ENCODE results near the gene P2RY1. TPM values are rescaled to one million over a fixed set of nuclear protein-coding genes. Genes with fewer than 3 reads are reported as not detected.

Gene P2RY1, protein sequence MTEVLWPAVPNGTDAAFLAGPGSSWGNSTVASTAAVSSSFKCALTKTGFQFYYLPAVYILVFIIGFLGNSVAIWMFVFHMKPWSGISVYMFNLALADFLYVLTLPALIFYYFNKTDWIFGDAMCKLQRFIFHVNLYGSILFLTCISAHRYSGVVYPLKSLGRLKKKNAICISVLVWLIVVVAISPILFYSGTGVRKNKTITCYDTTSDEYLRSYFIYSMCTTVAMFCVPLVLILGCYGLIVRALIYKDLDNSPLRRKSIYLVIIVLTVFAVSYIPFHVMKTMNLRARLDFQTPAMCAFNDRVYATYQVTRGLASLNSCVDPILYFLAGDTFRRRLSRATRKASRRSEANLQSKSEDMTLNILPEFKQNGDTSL
- 10 to 100 TPM in 1 of 2 donors, 1 to 10 TPM in 1; 9.7 to 27.8 TPM for total RNA-seq

DNA sequence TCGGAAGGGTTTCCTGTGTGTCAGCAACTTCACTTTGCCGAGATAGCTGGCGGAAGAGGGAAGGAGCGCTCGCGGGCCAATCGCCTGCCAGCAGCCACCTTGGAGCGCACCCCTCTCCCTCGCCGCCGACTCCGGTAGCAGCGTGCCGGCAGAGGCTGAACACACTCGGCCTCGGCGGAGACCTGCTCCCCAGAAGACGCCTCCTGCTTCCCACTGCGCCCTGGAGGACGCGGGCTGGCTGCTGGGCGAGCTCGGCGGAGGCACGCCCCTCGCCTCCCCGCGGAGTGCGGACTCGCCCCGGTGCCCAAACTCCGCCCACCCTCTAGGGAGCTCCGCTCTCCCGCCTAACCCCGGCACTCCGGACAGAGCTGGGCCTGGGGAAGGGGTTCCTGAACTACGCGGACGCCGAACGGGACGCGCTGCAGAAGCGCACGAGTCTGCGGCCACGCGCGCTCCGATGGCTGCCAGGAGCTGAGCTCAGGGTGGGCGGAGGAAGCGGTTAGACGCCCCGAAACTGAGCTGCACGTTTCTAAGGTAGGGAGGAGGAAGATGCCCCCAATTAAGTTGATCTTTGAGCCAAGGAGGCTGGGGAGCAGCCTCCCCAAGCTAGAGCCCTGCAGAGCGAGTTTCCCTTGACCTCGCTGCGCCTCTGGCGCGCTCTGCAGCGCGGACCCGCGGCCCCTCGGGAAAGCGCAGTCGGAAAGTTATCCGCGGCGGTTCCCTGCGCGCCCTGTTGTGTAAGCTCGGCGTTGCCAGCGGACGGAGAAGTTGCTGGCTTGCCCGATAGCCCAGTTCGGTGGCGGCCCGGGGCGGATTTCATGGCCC lies at the start of gene P2RY1:
Gene P2RY1, plus strand, starts transcription at position 356 of the 825 bp plus-strand sequence. CDS start 652 bp downstream, outside the sequence.
- peaks cover 2% of the 10 kb centered on the region for H3K4me1 ChIP-seq
- H3K9ac ChIP-seq (ENCODE audit: low read depth in 2 of 2, low read length in 2 of 2) = peak within 1 kb of the TSS; percentile 78 to 92
- H3K27ac ChIP-seq = peak within 1 kb of the TSS; percentile 94
- TF ChIP-seq, protein P1, sequence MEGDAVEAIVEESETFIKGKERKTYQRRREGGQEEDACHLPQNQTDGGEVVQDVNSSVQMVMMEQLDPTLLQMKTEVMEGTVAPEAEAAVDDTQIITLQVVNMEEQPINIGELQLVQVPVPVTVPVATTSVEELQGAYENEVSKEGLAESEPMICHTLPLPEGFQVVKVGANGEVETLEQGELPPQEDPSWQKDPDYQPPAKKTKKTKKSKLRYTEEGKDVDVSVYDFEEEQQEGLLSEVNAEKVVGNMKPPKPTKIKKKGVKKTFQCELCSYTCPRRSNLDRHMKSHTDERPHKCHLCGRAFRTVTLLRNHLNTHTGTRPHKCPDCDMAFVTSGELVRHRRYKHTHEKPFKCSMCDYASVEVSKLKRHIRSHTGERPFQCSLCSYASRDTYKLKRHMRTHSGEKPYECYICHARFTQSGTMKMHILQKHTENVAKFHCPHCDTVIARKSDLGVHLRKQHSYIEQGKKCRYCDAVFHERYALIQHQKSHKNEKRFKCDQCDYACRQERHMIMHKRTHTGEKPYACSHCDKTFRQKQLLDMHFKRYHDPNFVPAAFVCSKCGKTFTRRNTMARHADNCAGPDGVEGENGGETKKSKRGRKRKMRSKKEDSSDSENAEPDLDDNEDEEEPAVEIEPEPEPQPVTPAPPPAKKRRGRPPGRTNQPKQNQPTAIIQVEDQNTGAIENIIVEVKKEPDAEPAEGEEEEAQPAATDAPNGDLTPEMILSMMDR (IDR thresholded peaks at IDR 0.05) = peak; percentile 18
- no peaks in the 10 kb centered on the region for H3K36me3 ChIP-seq
- H3K4me3 ChIP-seq = peak within 1 kb of the TSS; percentile 73
- H3K27me3 ChIP-seq = no peaks in the 10 kb centered on the region
- intact Hi-C loops (cut with DNase I) = no loop called here
- DNase-seq = peak; percentile 85
- H3K9me3 ChIP-seq = no peaks in the 10 kb centered on the region

DNA sequence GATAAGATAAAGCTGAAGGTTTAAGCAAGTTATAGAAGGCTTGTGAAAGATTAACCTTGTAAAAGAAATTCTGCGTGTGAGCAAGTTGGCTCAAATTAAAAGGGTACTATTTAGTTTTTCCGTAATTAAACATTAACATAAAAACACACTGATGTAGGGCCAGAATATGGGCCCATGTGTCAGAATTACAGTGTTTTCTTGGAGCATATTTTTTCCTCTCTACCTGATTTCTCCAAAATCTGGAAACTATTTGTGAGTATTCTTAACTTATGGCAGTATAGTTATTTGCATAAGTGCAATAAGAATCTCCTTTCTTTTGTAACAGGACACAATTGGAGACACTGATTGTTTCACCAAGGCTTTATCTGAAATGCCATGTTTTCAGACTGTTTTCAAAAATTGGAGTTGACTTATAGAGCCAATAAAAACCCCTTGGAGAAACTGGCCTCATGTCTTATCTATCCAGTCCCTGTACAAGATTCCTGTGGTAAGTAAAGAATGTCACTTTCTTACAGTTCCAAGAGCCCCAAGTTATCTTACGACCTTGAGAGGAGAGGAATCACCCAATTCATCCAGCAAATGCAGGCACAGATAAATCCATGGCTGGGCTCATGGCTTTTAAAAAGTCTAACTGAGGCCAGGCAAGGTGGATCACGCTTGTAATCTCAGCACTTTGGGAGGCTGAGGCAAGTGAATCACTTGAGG lies 47.8 kb upstream of the P2RY1 start:
- no peaks in the 10 kb centered on the region for H3K27me3 ChIP-seq
- H3K4me3 ChIP-seq = no peak overlapping the region
- no peaks in the 10 kb centered on the region for H3K9me3 ChIP-seq
- no peak overlapping the region for H3K27ac ChIP-seq
- no peaks in the 10 kb centered on the region for H3K36me3 ChIP-seq
- intact Hi-C loops (cut with DNase I) = no loop called here
- no peak overlapping the region for H3K9ac ChIP-seq (ENCODE audit: low read depth in 2 of 2, low read length in 2 of 2)
- TF ChIP-seq, protein P1 (IDR thresholded peaks at IDR 0.05) = no peak
- no peak for DNase-seq
- no peaks in the 10 kb centered on the region for H3K4me1 ChIP-seq

DNA sequence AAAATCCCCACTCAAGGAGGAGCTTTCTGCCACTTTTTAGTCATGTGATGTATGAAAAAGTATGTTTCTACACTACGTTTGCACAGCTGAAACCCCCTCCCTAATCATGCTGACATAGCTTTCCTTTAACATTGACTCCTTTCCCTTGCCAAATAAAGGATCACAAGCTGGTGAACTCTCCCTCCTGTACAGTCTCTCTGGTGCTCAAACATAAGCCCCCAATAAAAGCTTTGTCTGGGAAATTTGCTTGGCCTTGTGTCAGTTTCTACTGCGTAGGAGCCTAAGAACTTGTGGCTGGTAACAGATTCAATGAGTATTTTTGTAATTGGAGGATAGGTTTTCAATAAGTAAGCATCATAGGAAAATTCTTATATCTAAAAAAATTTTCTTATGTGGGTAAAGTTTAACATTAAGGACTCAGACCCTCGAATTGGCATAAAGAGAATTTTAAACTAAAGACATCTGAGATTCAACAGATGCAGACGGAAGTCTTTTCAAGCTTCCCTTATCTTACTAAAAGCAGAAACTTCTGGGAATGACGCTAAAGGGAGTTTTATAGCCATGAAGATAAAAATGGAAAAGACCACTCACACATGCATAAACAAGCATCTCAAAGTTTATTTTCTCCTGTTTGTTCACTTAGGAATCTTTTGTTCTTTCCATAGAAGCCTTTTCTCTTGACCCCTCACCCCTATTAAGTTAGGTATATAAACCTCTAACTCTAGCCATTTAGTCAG lies 44.1 kb upstream of the P2RY1 start:
- intact Hi-C loops (cut with DNase I) = no loop called here
- no peak for DNase-seq
- Histone ChIP-seq H3K36me3 (no peaks in the 10 kb centered on the region), H3K27ac (no peak overlapping the region), H3K9me3 (no peaks in the 10 kb centered on the region), H3K9ac (ENCODE audit: low read depth in 2 of 2, low read length in 2 of 2) (no peak overlapping the region), H3K4me1 (no peaks in the 10 kb centered on the region), H3K27me3 (no peaks in the 10 kb centered on the region), H3K4me3 (no peak overlapping the region)
- TF ChIP-seq, protein P1 (IDR thresholded peaks at IDR 0.05) = no peak

DNA sequence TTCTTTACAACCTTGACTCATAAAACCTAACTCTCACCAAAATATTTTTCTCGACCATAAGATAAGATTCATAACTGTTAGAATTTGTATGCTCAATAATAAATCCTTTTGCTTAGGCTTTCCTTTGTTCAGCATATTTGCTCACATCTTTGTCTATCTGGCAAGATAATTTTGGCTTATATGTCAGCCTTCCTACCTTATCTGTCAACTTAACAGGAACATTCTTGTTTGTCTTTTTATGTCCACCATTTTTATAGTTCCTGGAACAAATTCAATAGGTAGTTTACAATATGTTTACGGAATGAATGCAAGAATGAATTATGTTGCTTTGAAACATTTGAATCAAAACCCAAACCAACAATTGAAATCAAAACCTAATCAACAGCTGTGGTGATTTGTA lies 41.0 kb upstream of the P2RY1 start:
- DNase-seq = no peak
- Histone ChIP-seq H3K9me3 (no peaks in the 10 kb centered on the region), H3K9ac (ENCODE audit: low read depth in 2 of 2, low read length in 2 of 2) (no peak overlapping the region), H3K4me3 (no peak overlapping the region), H3K27me3 (no peaks in the 10 kb centered on the region), H3K36me3 (no peaks in the 10 kb centered on the region), H3K27ac (no peak overlapping the region), H3K4me1 (no peaks in the 10 kb centered on the region)
- TF ChIP-seq, protein P1 (IDR thresholded peaks at IDR 0.05) = no peak
- intact Hi-C loops (cut with DNase I) = no loop called here

All from colonic mucosa (tissue), 4 donors.